HepG2 (cell line): Measurements from ENCODE around the gene TSPYL1. TPM values are rescaled to one million over a fixed set of nuclear protein-coding genes. Genes with fewer than 3 reads are reported as not detected.
A peak's percentile ranks its signal among the peaks of the same experiment; 100 is the strongest.

Source experiments
- GATA4 ChIP-seq: sonication (generic); IDR thresholded peaks from 2 replicates; pipeline ENCODE4 v1.6.1; 2016; ENCODE audit warnings: antibody characterized with exemption, low read depth, borderline replicate concordance
- HIVEP1 ChIP-seq: sonication (generic); formaldehyde crosslinking; IDR thresholded peaks from 2 replicates; pipeline ENCODE4 v1.4.0; 2020; ENCODE audit warnings: mild to moderate bottlenecking, missing genetic modification reagents
- HNF4G ChIP-seq, 2 experiments: sonication (generic) in 1 of 2; formaldehyde crosslinking in 1 of 2; IDR thresholded peaks; 2 replicates each; pipeline versions ENCODE4 v1.4.0 to v1.6.1; 2011 to 2020; ENCODE audit warnings: borderline replicate concordance in 2 of 2, low read depth in 2 of 2, mild to moderate bottlenecking in 2 of 2, low read length in 1 of 2, missing genetic modification reagents in 1 of 2, moderate library complexity in 1 of 2
- IRX3 ChIP-seq: sonication (generic); formaldehyde crosslinking; IDR thresholded peaks from 2 replicates; pipeline ENCODE4 v1.8.1; 2023; ENCODE audit warnings: mild to moderate bottlenecking, low read depth, missing genetic modification reagents, borderline replicate concordance
- KLF11 ChIP-seq: IDR thresholded peaks from 2 replicates; pipeline ENCODE4 v1.6.1; 2016; ENCODE audit warnings: missing compliant biosample characterization
- KMT2A ChIP-seq: sonication (generic); formaldehyde crosslinking; IDR thresholded peaks from 2 replicates; pipeline ENCODE4 v1.4.0; 2020; ENCODE audit warnings: missing genetic modification reagents
- MEF2D ChIP-seq: sonication (generic); formaldehyde crosslinking; IDR thresholded peaks from 2 replicates; pipeline ENCODE4 v1.5.1; 2020; ENCODE audit warnings: mild to moderate bottlenecking, missing genetic modification reagents
- NAIF1 ChIP-seq: sonication (generic); formaldehyde crosslinking; IDR thresholded peaks from 2 replicates; pipeline ENCODE4 v1.5.0; 2020; ENCODE audit warnings: mild to moderate bottlenecking, missing genetic modification reagents, borderline replicate concordance
- RCOR2 ChIP-seq: IDR thresholded peaks from 2 replicates; pipeline ENCODE4 v1.6.1; 2016; ENCODE audit warnings: missing biosample characterization, missing genetic modification reagents
- SALL2 ChIP-seq: sonication (generic); formaldehyde crosslinking; IDR thresholded peaks from 2 replicates; pipeline ENCODE4 v1.8.1; 2023; ENCODE audit warnings: mild to moderate bottlenecking, missing genetic modification reagents, inconsistent platforms
- SMARCC2 ChIP-seq: fragments of 450-650 bp; IDR thresholded peaks from 2 replicates; pipeline ENCODE4 v1.6.1; 2017; ENCODE audit warnings: antibody characterized with exemption, mild to moderate bottlenecking
- WIZ ChIP-seq: sonication (generic); formaldehyde crosslinking; IDR thresholded peaks from 2 replicates; pipeline ENCODE4 v1.5.1; 2020; ENCODE audit warnings: mild to moderate bottlenecking, missing genetic modification reagents
- ZNF143 ChIP-seq: sonication (generic); formaldehyde crosslinking; IDR thresholded peaks from 2 replicates; pipeline ENCODE4 v1.4.0; 2020; ENCODE audit warnings: missing genetic modification reagents
- ZNF615 ChIP-seq: sonication (generic); formaldehyde crosslinking; IDR thresholded peaks from 2 replicates; pipeline ENCODE4 v1.5.0; 2020; ENCODE audit warnings: mild to moderate bottlenecking, missing genetic modification reagents, borderline replicate concordance
- ZNF660 ChIP-seq: sonication (generic); formaldehyde crosslinking; IDR thresholded peaks from 2 replicates; pipeline ENCODE4 v1.5.1; 2020; ENCODE audit warnings: mild to moderate bottlenecking, low read depth, missing genetic modification reagents, borderline replicate concordance
- ZNF773 ChIP-seq: sonication (generic); formaldehyde crosslinking; IDR thresholded peaks from 2 replicates; pipeline ENCODE4 v1.4.0; 2020; ENCODE audit warnings: missing genetic modification reagents, borderline replicate concordance
- ZNF790 ChIP-seq: sonication (generic); formaldehyde crosslinking; IDR thresholded peaks from 2 replicates; pipeline ENCODE4 v1.8.0; 2022; ENCODE audit warnings: missing genetic modification reagents, mild to moderate bottlenecking, borderline replicate concordance
- polyA plus RNA-seq, 8 experiments: library from polyadenylated mRNA; depleted of rRNA in 3 of 8; stranded (reverse) in 7 of 8; unstranded in 1 of 8; fragments of >200 nt; fragmentation: Illumina TruSeq in 4 of 8; extraction: Trizol in 4 of 8; gene quantifications; 2 replicates each; pipeline versions ENCODE4 v1.2.1 to v1.2.3, GENCODE V29; 2011 to 2016; ENCODE audit warnings: low read depth in 4 of 8, missing spikeins in 1 of 8, mixed read lengths in 1 of 8; ENCODE audit not compliant: insufficient read depth in 1 of 8
- total RNA-seq, 5 experiments: library from RNA; depleted of rRNA; stranded (reverse); fragments of >200 nt; fragmentation: Illumina TruSeq; extraction: Trizol; gene quantifications; 2 replicates each; pipeline ENCODE4 v1.2.3, GENCODE V29; 2016; ENCODE audit warnings: low read depth in 1 of 5
- TF ChIP-seq, protein P1 (sequence below): sonication (generic); formaldehyde crosslinking; IDR thresholded peaks from 2 replicates; pipeline ENCODE4 v1.5.1; 2020; ENCODE audit warnings: missing genetic modification reagents, mild to moderate bottlenecking, borderline replicate concordance
- TF ChIP-seq, protein P2 (sequence below): sonication (generic); formaldehyde crosslinking; IDR thresholded peaks from 2 replicates; pipeline ENCODE4 v1.9.0; 2021; ENCODE audit warnings: missing genetic modification reagents, borderline replicate concordance
- TF ChIP-seq, protein P3 (sequence below): sonication (generic); formaldehyde crosslinking; IDR thresholded peaks from 2 replicates; pipeline ENCODE4 v1.4.0; 2020; ENCODE audit warnings: mild to moderate bottlenecking, missing genetic modification reagents, borderline replicate concordance

The TSPYL1 gene
- total and polyA plus RNA-seq, 2 of the 13 experiments (the other 11 are each of a cell fraction or from before 2014, with no cell fraction given) = 28.3 to 93.0 TPM

DNA sequence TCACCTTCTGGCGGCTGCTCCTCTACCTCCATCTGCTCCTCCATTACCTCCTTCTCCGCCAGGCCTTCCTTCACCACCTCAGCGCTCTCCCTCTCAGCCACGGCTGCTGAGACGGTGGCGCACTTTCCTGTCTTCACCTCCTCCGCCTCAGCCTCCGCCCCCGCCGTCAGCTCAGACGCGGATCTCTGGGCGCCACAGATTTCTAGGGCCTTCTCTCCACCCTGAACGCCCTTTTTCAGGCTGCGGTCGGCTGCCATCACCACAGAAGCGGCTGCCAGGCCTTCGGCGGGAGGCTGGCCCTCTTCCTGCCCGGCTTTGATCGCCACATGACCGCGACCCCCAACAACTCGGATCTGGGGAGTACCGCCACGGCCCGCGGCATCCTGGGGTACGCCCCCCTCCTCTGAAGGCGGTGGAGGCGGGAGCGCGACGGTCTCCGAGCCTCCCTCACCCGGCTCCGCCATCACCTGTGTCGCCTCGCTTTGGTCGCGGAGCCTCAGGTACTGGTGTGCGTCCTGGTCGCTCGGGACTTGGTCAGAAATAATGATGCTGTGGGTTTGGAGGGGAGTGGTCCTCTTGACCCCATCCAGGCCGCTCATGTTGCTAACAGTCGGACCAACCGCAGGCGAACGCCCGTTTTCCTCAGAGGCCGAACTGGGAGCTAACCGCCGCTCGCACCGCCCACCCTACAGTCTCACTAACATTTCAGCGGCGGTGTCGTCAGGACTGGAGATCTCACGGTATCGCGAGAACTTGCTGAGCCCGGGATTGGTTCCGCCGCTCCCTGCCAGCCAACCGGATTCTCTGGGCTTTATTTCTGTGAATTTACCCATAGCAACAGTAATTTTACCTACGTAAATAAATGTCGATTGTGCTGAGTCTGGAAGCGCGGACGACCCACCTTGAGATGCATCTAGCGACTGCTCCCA, at the start of gene TSPYL1 (continued):
- TF ChIP-seq HIVEP1 (CRISPR knock-in tag) (peak; percentile 71; the same call in 1 of the 2 replicates), ZNF615 (CRISPR knock-in tag) (peak; percentile 89; the same call in 1 of the 2 replicates), KLF11 (CRISPR knock-in tag) (peak; percentile 28; the same call in 1 of the 2 replicates), NAIF1 (CRISPR knock-in tag) (peak; percentile 87; the same call in 1 of the 2 replicates), IRX3 (no peak), GATA4 (peak; percentile 76; the same call in 1 of the 2 replicates), KMT2A (peak; percentile 96), ZNF143 (CRISPR knock-in tag) (0 out of 2 replicates have a peak, but pooled peaks have one; percentile 54), HNF4G (IDR thresholded peaks at IDR 0.05; ENCODE audit: borderline replicate concordance, low read depth, low read length) (no peak), HNF4G (CRISPR knock-in tag; IDR thresholded peaks at IDR 0.05; ENCODE audit: borderline replicate concordance, low read depth) (peak; percentile 50; the same call in 1 of the 2 replicates), SMARCC2 (no peak), RCOR2 (CRISPR knock-in tag) (no peak), ZNF773 (no peak), ZNF790 (CRISPR knock-in tag) (peak; percentile 75; the same call in 1 of the 2 replicates), SALL2 (CRISPR knock-in tag) (no peak; the same call in 1 of the 2 replicates), ZNF660 (CRISPR knock-in tag) (no peak), WIZ (no peak), MEF2D (CRISPR knock-in tag) (peak; percentile 74; the same call in 1 of the 2 replicates)
- TF ChIP-seq, protein P1, sequence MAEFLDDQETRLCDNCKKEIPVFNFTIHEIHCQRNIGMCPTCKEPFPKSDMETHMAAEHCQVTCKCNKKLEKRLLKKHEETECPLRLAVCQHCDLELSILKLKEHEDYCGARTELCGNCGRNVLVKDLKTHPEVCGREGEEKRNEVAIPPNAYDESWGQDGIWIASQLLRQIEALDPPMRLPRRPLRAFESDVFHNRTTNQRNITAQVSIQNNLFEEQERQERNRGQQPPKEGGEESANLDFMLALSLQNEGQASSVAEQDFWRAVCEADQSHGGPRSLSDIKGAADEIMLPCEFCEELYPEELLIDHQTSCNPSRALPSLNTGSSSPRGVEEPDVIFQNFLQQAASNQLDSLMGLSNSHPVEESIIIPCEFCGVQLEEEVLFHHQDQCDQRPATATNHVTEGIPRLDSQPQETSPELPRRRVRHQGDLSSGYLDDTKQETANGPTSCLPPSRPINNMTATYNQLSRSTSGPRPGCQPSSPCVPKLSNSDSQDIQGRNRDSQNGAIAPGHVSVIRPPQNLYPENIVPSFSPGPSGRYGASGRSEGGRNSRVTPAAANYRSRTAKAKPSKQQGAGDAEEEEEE (CRISPR knock-in tag) = peak; percentile 35; the same call in 1 of the 2 replicates
- TF ChIP-seq, protein P2, sequence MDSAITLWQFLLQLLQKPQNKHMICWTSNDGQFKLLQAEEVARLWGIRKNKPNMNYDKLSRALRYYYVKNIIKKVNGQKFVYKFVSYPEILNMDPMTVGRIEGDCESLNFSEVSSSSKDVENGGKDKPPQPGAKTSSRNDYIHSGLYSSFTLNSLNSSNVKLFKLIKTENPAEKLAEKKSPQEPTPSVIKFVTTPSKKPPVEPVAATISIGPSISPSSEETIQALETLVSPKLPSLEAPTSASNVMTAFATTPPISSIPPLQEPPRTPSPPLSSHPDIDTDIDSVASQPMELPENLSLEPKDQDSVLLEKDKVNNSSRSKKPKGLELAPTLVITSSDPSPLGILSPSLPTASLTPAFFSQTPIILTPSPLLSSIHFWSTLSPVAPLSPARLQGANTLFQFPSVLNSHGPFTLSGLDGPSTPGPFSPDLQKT (CRISPR knock-in tag) = no peak
- TF ChIP-seq, protein P3, sequence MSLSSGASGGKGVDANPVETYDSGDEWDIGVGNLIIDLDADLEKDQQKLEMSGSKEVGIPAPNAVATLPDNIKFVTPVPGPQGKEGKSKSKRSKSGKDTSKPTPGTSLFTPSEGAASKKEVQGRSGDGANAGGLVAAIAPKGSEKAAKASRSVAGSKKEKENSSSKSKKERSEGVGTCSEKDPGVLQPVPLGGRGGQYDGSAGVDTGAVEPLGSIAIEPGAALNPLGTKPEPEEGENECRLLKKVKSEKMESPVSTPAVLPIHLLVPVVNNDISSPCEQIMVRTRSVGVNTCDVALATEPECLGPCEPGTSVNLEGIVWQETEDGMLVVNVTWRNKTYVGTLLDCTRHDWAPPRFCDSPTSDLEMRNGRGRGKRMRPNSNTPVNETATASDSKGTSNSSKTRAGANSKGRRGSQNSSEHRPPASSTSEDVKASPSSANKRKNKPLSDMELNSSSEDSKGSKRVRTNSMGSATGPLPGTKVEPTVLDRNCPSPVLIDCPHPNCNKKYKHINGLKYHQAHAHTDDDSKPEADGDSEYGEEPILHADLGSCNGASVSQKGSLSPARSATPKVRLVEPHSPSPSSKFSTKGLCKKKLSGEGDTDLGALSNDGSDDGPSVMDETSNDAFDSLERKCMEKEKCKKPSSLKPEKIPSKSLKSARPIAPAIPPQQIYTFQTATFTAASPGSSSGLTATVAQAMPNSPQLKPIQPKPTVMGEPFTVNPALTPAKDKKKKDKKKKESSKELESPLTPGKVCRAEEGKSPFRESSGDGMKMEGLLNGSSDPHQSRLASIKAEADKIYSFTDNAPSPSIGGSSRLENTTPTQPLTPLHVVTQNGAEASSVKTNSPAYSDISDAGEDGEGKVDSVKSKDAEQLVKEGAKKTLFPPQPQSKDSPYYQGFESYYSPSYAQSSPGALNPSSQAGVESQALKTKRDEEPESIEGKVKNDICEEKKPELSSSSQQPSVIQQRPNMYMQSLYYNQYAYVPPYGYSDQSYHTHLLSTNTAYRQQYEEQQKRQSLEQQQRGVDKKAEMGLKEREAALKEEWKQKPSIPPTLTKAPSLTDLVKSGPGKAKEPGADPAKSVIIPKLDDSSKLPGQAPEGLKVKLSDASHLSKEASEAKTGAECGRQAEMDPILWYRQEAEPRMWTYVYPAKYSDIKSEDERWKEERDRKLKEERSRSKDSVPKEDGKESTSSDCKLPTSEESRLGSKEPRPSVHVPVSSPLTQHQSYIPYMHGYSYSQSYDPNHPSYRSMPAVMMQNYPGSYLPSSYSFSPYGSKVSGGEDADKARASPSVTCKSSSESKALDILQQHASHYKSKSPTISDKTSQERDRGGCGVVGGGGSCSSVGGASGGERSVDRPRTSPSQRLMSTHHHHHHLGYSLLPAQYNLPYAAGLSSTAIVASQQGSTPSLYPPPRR (CRISPR knock-in tag) = peak; percentile 25; the same call in 1 of the 2 replicates
